Endodermal cell (in vitro differentiated cells): Measurements from ENCODE around the gene CMYA5. TPM values are rescaled to one million over a fixed set of nuclear protein-coding genes. Genes with fewer than 3 reads are reported as not detected.

Source experiments
- DNase-seq: peaks from one replicate; pipeline ENCODE4 v3.0.0-alpha.2; 2017
- H3K27ac ChIP-seq: 2 replicates; pipeline ENCODE4 v1.5.1; 2013; ENCODE audit warnings: mild to moderate bottlenecking, low read depth, low read length, moderate library complexity
- H3K27me3 ChIP-seq: 2 replicates; pipeline ENCODE4 v1.6.1; 2013; ENCODE audit warnings: mild to moderate bottlenecking, low read length, moderate library complexity; ENCODE audit not compliant: insufficient read depth, control insufficient read depth, poor library complexity, severe bottlenecking
- H3K36me3 ChIP-seq: 2 replicates; pipeline ENCODE4 v1.7.0; 2013; ENCODE audit warnings: mild to moderate bottlenecking, low read length, moderate library complexity; ENCODE audit not compliant: control insufficient read depth, insufficient read depth
- H3K4me1 ChIP-seq: one replicate; pipeline ENCODE4 v1.7.0; 2013; ENCODE audit warnings: low read length; ENCODE audit not compliant: control insufficient read depth, insufficient read depth
- H3K4me3 ChIP-seq: 2 replicates; pipeline ENCODE4 v1.5.1; 2013; ENCODE audit warnings: mild to moderate bottlenecking, low read length, moderate library complexity
- H3K9ac ChIP-seq: 2 replicates; pipeline ENCODE4 v1.6.1; 2013; ENCODE audit warnings: mild to moderate bottlenecking, low read length, moderate library complexity; ENCODE audit not compliant: poor library complexity, severe bottlenecking; ENCODE audit errors: extremely low read depth
- H3K9me3 ChIP-seq: 2 replicates; pipeline ENCODE4 v1.6.1; 2013; ENCODE audit warnings: mild to moderate bottlenecking, low read length, moderate library complexity; ENCODE audit not compliant: control insufficient read depth
- H3K27ac Mint-ChIP-seq: 2 replicates; pipeline ENCODE4 v1.8.0; 2020; ENCODE audit warnings: mixed read lengths
- H3K27me3 Mint-ChIP-seq: 2 replicates; pipeline ENCODE4 v1.8.0; 2021; ENCODE audit warnings: mild to moderate bottlenecking, mixed read lengths; ENCODE audit not compliant: insufficient read depth
- H3K36me3 Mint-ChIP-seq: 2 replicates; pipeline ENCODE4 v1.8.0; 2020; ENCODE audit warnings: low read depth, mixed read lengths
- H3K4me1 Mint-ChIP-seq: 2 replicates; pipeline ENCODE4 v1.8.0; 2020; ENCODE audit warnings: mixed read lengths
- H3K4me3 Mint-ChIP-seq: 2 replicates; pipeline ENCODE4 v1.8.0; 2020; ENCODE audit warnings: mild to moderate bottlenecking, moderate library complexity, mixed read lengths
- H3K9me3 Mint-ChIP-seq: 2 replicates; pipeline ENCODE4 v1.8.0; 2020; ENCODE audit warnings: mild to moderate bottlenecking, mixed read lengths
- CTCF ChIP-seq: fragments of 200-600 bp; sonication (generic); conservative IDR thresholded peaks from 2 replicates; pipeline ENCODE4 v1.5.0; 2021; ENCODE audit warnings: antibody characterized with exemption, mild to moderate bottlenecking
- WGBS, 2 experiments: methylation state at CpG; one replicate each; pipeline versions ENCODE4 v1.1.5 to v1.1.7; 2013; ENCODE audit warnings: missing lambda C conversion rate in 2 of 2, mixed read lengths in 1 of 2; ENCODE audit not compliant: insufficient coverage in 1 of 2, insufficient read length in 1 of 2; 5-methylcytosine and 5-hydroxymethylcytosine counted together
- total RNA-seq, 2 donors: library from RNA; stranded (reverse); fragmentation: NEBNext Ultra II Directional in 1 of 2; extraction: Animal tissue kit (Norgen Biotek cat#: 25700) in 1 of 2; gene quantifications; 2 replicates in 1 of 2; 3 replicates in 1 of 2; pipeline ENCODE4 v1.2.1, GENCODE V29; 2021

The CMYA5 gene
- total RNA-seq, 2 donors from 2014 or later = 0.69 to 1.6 TPM

- H3K36me3 ChIP-seq = no peaks in the 10 kb centered on the region
- H3K27me3 Mint-ChIP-seq = peaks cover 7% of the 10 kb centered on the region
- H3K9me3 ChIP-seq = no peaks in the 10 kb centered on the region
- peaks cover 3% of the 10 kb centered on the region for H3K4me1 Mint-ChIP-seq
- H3K9me3 Mint-ChIP-seq = peaks cover 14% of the 10 kb centered on the region
- TF ChIP-seq CTCF = no peak
- H3K27me3 ChIP-seq = no peaks in the 10 kb centered on the region
- no peak overlapping the region for H3K4me3 ChIP-seq
- no peaks in the 10 kb centered on the region for H3K4me1 ChIP-seq
- H3K27ac ChIP-seq = no peak overlapping the region
- WGBS, 2 experiments = 91 to 94% methylated on average over 3 of the region's 3 CpGs
- no peak overlapping the region for H3K9ac ChIP-seq
- no peaks in the 10 kb centered on the region for H3K36me3 Mint-ChIP-seq
- H3K4me3 Mint-ChIP-seq = no peak overlapping the region
- no peak overlapping the region for H3K27ac Mint-ChIP-seq
- no peak for DNase-seq
These were observed 53.0 kb downstream of the CMYA5 start for GRCh38 chr5:79742549-79743136.

GRCh38 chr5:79743846-79744605, 54.4 kb downstream of the CMYA5 start:
- TF ChIP-seq CTCF = no peak
- H3K27me3 ChIP-seq = no peaks in the 10 kb centered on the region
- Mint-ChIP-seq H3K9me3 (peaks cover 14% of the 10 kb centered on the region), H3K4me3 (no peak overlapping the region), H3K27me3 (no peaks in the 10 kb centered on the region), H3K4me1 (peaks cover 3% of the 10 kb centered on the region), H3K27ac (no peak overlapping the region), H3K36me3 (no peaks in the 10 kb centered on the region)
- H3K27ac ChIP-seq = no peak overlapping the region
- no peak overlapping the region for H3K4me3 ChIP-seq
- WGBS, 2 experiments = 78 to 82% methylated on average over 4 to 7 of the region's 7 CpGs
- no peaks in the 10 kb centered on the region for H3K4me1 ChIP-seq
- no peaks in the 10 kb centered on the region for H3K36me3 ChIP-seq
- no peak overlapping the region for H3K9ac ChIP-seq
- DNase-seq = no peak
- H3K9me3 ChIP-seq = no peaks in the 10 kb centered on the region

- no peaks in the 10 kb centered on the region for H3K4me1 ChIP-seq
- no peak for TF ChIP-seq CTCF
- H3K4me3 Mint-ChIP-seq = no peak overlapping the region
- H3K4me3 ChIP-seq = no peak overlapping the region
- H3K9me3 Mint-ChIP-seq = peaks cover 14% of the 10 kb centered on the region
- no peak overlapping the region for H3K9ac ChIP-seq
- H3K27ac ChIP-seq = no peak overlapping the region
- peaks cover 3% of the 10 kb centered on the region for H3K4me1 Mint-ChIP-seq
- H3K27me3 Mint-ChIP-seq = no peaks in the 10 kb centered on the region
- no peaks in the 10 kb centered on the region for H3K36me3 Mint-ChIP-seq
- 83 to 95% methylated on average over 1 to 3 of the region's 3 CpGs for WGBS, 2 experiments
- H3K36me3 ChIP-seq = no peaks in the 10 kb centered on the region
- no peaks in the 10 kb centered on the region for H3K27me3 ChIP-seq
- no peak for DNase-seq
- H3K9me3 ChIP-seq = no peaks in the 10 kb centered on the region
- no peak overlapping the region for H3K27ac Mint-ChIP-seq
These were observed 55.6 kb downstream of the CMYA5 start for GRCh38 chr5:79745255-79745654.
